Measurements from ENCODE around the gene TMEM267. TPM values are rescaled to one million over a fixed set of nuclear protein-coding genes. Genes with fewer than 3 reads are reported as not detected.

The TMEM267 gene
- polyA plus RNA-seq, 1 donor from 2014 or later: 8.0 TPM

DNA sequence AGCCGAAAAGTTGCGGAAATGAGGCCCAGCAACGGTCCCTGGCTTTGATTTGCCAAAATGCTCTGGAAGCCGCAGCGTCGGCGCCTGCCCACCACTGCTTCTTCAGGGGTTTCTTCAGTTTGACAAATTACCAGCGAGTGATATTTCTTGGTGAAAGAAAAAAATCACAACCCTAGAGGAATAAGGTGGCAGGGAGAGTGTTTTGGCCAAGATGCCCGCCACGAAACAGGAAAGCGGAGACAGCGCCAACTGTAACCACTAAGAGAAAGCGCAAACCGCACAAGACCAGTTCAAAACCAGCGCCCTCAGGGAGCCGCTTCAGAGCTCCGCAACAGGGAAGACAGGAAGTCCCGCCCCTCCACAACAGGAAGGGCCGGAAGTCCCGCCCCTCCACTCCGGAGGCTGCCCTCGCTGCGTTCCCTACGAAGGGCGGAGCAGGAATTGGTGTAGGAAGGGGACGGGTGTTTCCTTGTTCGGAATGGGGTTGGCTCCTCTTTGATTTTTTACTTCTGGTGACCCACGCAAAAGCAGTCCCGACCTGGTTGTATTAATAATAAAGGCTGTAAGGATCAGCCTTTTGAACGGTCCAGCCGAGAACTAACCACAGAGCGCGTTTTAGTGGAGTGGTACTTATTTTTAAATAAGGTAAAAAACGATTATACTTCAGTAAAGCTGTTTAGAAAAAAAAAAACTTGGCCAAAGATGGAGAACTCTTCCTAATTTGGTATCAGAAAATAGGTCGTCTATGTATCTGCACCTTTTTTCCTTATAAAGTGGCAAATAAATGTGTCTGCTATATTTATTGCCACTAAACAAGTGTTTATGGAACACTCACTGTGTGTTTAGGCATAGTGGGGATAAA is 31.4 kb upstream of the TMEM267 start, which contains the start of gene C5orf34:
C5orf34 (minus strand) TSS at position 333 of the 862 bp plus-strand sequence. CDS start 5,809 bp downstream, outside the sequence.
- Histone ChIP-seq H3K9me3 (ENCODE audit: low read length) (no peaks in the 10 kb centered on the region), H2AFZ (ENCODE audit: low read depth, low read length) (peak within 1 kb of the TSS; percentile 46), H3K27ac (ENCODE audit: low read length) (peak within 1 kb of the TSS; percentile 84), H3K9ac (ENCODE audit: low read length) (peak within 1 kb of the TSS; percentile 69), H3K79me2 (replicated peaks; ENCODE audit: insufficient read depth, low read length) (peaks cover 6% of the 10 kb centered on the region), H3K27me3 (ENCODE audit: insufficient read depth, low read depth, low read length) (no peaks in the 10 kb centered on the region), H3K4me3 (ENCODE audit: low read length) (peak within 1 kb of the TSS; percentile 72), H3K4me2 (ENCODE audit: low read length) (peak within 1 kb of the TSS; percentile 95), H3F3A (ENCODE audit: insufficient read depth, low read length, poor library complexity, severe bottlenecking) (no peaks in the 10 kb centered on the region), H4K20me1 (ENCODE audit: insufficient read depth) (no peaks in the 10 kb centered on the region), H3K36me3 (ENCODE audit: insufficient read depth, low read length) (no peaks in the 10 kb centered on the region), H3K9me2 (ENCODE audit: insufficient read depth, low read length) (no peaks in the 10 kb centered on the region)
- TF ChIP-seq EP300 (conservative IDR thresholded peaks at IDR 0.05; ENCODE audit: poor library complexity, severe bottlenecking) (peak; percentile 12), REST (IDR thresholded peaks at IDR 0.05; ENCODE audit: borderline replicate concordance) (peak; percentile 46), EZH2 (IDR thresholded peaks at IDR 0.05; ENCODE audit: borderline replicate concordance, insufficient read depth, low read length, poor library complexity, severe bottlenecking) (no peak), SMC3 (conservative IDR thresholded peaks at IDR 0.05; ENCODE audit: poor library complexity) (no peak), RAD21 (conservative IDR thresholded peaks at IDR 0.05) (peak; percentile 15), MXI1 (conservative IDR thresholded peaks at IDR 0.05; ENCODE audit: poor library complexity, severe bottlenecking) (peak; percentile 98), TAF1 (IDR thresholded peaks at IDR 0.05; ENCODE audit: low read depth) (peak; percentile 66), POLR2AphosphoS5 (IDR thresholded peaks at IDR 0.05) (peak; percentile 85)
- TF ChIP-seq, protein P1, sequence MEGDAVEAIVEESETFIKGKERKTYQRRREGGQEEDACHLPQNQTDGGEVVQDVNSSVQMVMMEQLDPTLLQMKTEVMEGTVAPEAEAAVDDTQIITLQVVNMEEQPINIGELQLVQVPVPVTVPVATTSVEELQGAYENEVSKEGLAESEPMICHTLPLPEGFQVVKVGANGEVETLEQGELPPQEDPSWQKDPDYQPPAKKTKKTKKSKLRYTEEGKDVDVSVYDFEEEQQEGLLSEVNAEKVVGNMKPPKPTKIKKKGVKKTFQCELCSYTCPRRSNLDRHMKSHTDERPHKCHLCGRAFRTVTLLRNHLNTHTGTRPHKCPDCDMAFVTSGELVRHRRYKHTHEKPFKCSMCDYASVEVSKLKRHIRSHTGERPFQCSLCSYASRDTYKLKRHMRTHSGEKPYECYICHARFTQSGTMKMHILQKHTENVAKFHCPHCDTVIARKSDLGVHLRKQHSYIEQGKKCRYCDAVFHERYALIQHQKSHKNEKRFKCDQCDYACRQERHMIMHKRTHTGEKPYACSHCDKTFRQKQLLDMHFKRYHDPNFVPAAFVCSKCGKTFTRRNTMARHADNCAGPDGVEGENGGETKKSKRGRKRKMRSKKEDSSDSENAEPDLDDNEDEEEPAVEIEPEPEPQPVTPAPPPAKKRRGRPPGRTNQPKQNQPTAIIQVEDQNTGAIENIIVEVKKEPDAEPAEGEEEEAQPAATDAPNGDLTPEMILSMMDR (IDR thresholded peaks at IDR 0.05; ENCODE audit: poor library complexity, severe bottlenecking): peak; percentile 53

- Histone ChIP-seq H3K27me3 (ENCODE audit: insufficient read depth, low read depth, low read length) (no peaks in the 10 kb centered on the region), H3K4me2 (ENCODE audit: low read length) (peak overlapping the region; percentile 63), H3K9me3 (ENCODE audit: low read length) (no peaks in the 10 kb centered on the region), H3K27ac (ENCODE audit: low read length) (peak overlapping the region; percentile 84), H3K9ac (ENCODE audit: low read length) (peak overlapping the region; percentile 69), H3K79me2 (replicated peaks; ENCODE audit: insufficient read depth, low read length) (peaks cover 6% of the 10 kb centered on the region), H3F3A (ENCODE audit: insufficient read depth, low read length, poor library complexity, severe bottlenecking) (no peaks in the 10 kb centered on the region), H3K4me3 (ENCODE audit: low read length) (peak overlapping the region; percentile 72), H2AFZ (ENCODE audit: low read depth, low read length) (peak overlapping the region; percentile 46), H3K9me2 (ENCODE audit: insufficient read depth, low read length) (no peaks in the 10 kb centered on the region), H3K36me3 (ENCODE audit: insufficient read depth, low read length) (no peaks in the 10 kb centered on the region), H4K20me1 (ENCODE audit: insufficient read depth) (no peaks in the 10 kb centered on the region)
- TF ChIP-seq, protein P1 (IDR thresholded peaks at IDR 0.05; ENCODE audit: poor library complexity, severe bottlenecking): no peak
- TF ChIP-seq EP300 (conservative IDR thresholded peaks at IDR 0.05; ENCODE audit: poor library complexity, severe bottlenecking) (no peak), TAF1 (IDR thresholded peaks at IDR 0.05; ENCODE audit: low read depth) (no peak), POLR2AphosphoS5 (IDR thresholded peaks at IDR 0.05) (no peak), REST (IDR thresholded peaks at IDR 0.05; ENCODE audit: borderline replicate concordance) (no peak), MXI1 (conservative IDR thresholded peaks at IDR 0.05; ENCODE audit: poor library complexity, severe bottlenecking) (no peak), EZH2 (IDR thresholded peaks at IDR 0.05; ENCODE audit: borderline replicate concordance, insufficient read depth, low read length, poor library complexity, severe bottlenecking) (no peak), RAD21 (conservative IDR thresholded peaks at IDR 0.05) (no peak), SMC3 (conservative IDR thresholded peaks at IDR 0.05; ENCODE audit: poor library complexity) (no peak)
Measured at GRCh38 chr5:43514471-43514815, 30.8 kb upstream of the TMEM267 start.

All from neural cell (in vitro differentiated cells).